Measurements from ENCODE around the gene FBL.

- TF ChIP-seq CEBPB (IDR thresholded peaks at IDR 0.05; ENCODE audit: low read depth, low read length) (no peak), CTCF (IDR thresholded peaks at IDR 0.05; ENCODE audit: control extremely low read depth in 1 of 3, insufficient read depth in 1 of 3, low read depth in 1 of 3, low read length in 3 of 3) (no peak)
Observed at GRCh38 chr19:39830406-39830805, 15.8 kb downstream of the FBL start.
